Mucosa of rectum (tissue), 2 donors: ENCODE data around the gene GAPDH.
"Not testable (repeated sequence)": the region's sequence is repeated elsewhere in the genome, so short reads cannot be mapped to it uniquely, and the experiment has no call there.

ENCODE experiments used
- H3K27ac ChIP-seq, 2 donors: one replicate each; pipeline ENCODE4 v1.7.0; 2013; ENCODE audit warnings: inconsistent platforms in 2 of 2, low read depth in 2 of 2, low read length in 2 of 2
- H3K27me3 ChIP-seq, 2 donors: one replicate each; pipeline ENCODE4 v1.7.0; 2013; ENCODE audit warnings: low read length in 2 of 2; ENCODE audit not compliant: control insufficient read depth in 2 of 2, insufficient read depth in 2 of 2
- H3K36me3 ChIP-seq, 2 donors: one replicate each; pipeline ENCODE4 v1.7.0; 2013; ENCODE audit warnings: low read length in 2 of 2; ENCODE audit not compliant: control insufficient read depth in 2 of 2, insufficient read depth in 2 of 2
- H3K4me1 ChIP-seq, 2 donors: one replicate each; pipeline ENCODE4 v1.7.0; 2013; ENCODE audit warnings: low read length in 2 of 2, mild to moderate bottlenecking in 1 of 2; ENCODE audit not compliant: control insufficient read depth in 2 of 2, insufficient read depth in 2 of 2
- H3K4me3 ChIP-seq, 2 donors: one replicate each; pipeline ENCODE4 v1.7.0; 2013; ENCODE audit warnings: low read length in 2 of 2
- H3K9ac ChIP-seq, 2 donors: one replicate each; pipeline ENCODE4 v1.7.0; 2013; ENCODE audit warnings: low read length in 2 of 2, low read depth in 1 of 2, mild to moderate bottlenecking in 1 of 2
- H3K9me3 ChIP-seq, 2 donors: one replicate each; pipeline ENCODE4 v1.7.0; 2013; ENCODE audit warnings: low read length in 2 of 2; ENCODE audit not compliant: control insufficient read depth in 2 of 2
- donor health status: healthy.
- donor health status: Normal muscosa, but diverticular disease.

The GAPDH gene

GRCh38 chr12:6575648-6576047 lies 41.3 kb downstream of the GAPDH start:
- Histone ChIP-seq H3K4me1 (no peaks in the 10 kb centered on the region), H3K27me3 (no peaks in the 10 kb centered on the region), H3K4me3 (no peak overlapping the region), H3K36me3 (peaks cover 67 to 78% of the 10 kb centered on the region in 2 donors), H3K27ac (no peak overlapping the region), H3K9me3 (no peaks in the 10 kb centered on the region), H3K9ac (no peak overlapping the region)

GRCh38 chr12:6582196-6582595 lies 47.9 kb downstream of the GAPDH start:
- Histone ChIP-seq H3K9me3 (no peaks in the 10 kb centered on the region), H3K4me1 (no peaks in the 10 kb centered on the region), H3K4me3 (no peak overlapping the region), H3K27ac (no peak overlapping the region), H3K9ac (no peak overlapping the region), H3K36me3 (peaks cover 67 to 80% of the 10 kb centered on the region in 2 donors), H3K27me3 (no peaks in the 10 kb centered on the region)

DNA sequence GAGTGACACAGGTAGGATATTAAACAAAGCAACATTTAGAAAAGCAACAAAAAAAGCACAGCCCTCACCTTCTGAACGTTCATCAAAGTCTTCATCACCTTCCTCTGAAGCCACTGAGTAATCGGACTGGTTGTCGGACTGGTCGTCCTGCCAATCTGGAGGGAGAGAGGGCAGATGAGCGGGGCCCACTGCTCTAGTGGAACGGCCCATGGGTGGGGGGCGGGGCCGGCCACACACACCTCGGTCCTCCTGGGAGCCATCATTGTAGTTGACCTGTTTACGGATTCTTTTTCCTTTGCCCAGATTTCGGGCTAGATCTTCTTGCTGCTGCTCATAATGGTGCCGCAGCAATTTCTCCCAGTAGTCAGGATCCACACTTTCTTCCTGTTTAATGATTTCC lies 48.6 kb downstream of the GAPDH start:
- no peak overlapping the region for H3K27ac ChIP-seq
- no peaks in the 10 kb centered on the region for H3K27me3 ChIP-seq
- no peak overlapping the region for H3K9ac ChIP-seq
- H3K9me3 ChIP-seq = no peaks in the 10 kb centered on the region
- H3K4me1 ChIP-seq = no peaks in the 10 kb centered on the region
- H3K4me3 ChIP-seq = no peak overlapping the region
- peaks cover 67 to 80% of the 10 kb centered on the region in 2 donors for H3K36me3 ChIP-seq

DNA sequence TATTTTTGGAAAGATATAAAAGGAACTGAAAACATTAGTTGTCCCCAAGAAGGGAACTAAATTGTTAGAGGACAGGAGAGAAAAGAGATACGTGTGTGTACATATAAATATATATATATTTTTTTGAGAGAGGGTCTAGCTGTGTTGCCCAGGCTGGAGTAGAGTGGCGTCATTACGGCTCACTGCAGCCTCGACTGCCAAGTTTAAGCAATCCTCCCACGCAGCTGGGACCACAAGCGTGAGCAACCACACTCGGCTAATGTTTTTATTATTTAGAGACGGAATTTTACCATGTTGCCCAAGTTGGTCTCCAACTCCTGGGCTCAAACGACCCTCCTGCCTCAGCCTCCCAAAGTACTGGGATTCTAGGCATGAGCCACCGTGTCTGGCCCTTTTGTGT lies 50.0 kb downstream of the GAPDH start:
- no peaks in the 10 kb centered on the region for H3K27me3 ChIP-seq
- no peaks in the 10 kb centered on the region for H3K4me1 ChIP-seq
- H3K36me3 ChIP-seq = peaks cover 62 to 81% of the 10 kb centered on the region in 2 donors
- no peak overlapping the region for H3K9ac ChIP-seq
- H3K4me3 ChIP-seq = no peak overlapping the region
- no peak overlapping the region for H3K27ac ChIP-seq
- no peaks in the 10 kb centered on the region for H3K9me3 ChIP-seq

- H3K27me3 ChIP-seq, H3K4me3 ChIP-seq, H3K27ac ChIP-seq, H3K4me1 ChIP-seq, H3K9me3 ChIP-seq, H3K9ac ChIP-seq: not testable (repeated sequence)
- H3K36me3 ChIP-seq = peaks cover 65 to 82% of the 10 kb centered on the region in 2 donors
These were observed 52.3 kb downstream of the GAPDH start for GRCh38 chr12:6586569-6586968.
